ENCODE measurements around the gene UBL4B. TPM values are rescaled to one million over a fixed set of nuclear protein-coding genes. Genes with fewer than 3 reads are reported as not detected.

UBL4B gene
- total RNA-seq, 2 experiments from 2014 or later: not detected

- H3K27ac Mint-ChIP-seq: no peak overlapping the region
- intact Hi-C loops (cut with micrococcal nuclease): no loop called here
- no peak overlapping the region for H3K4me3 Mint-ChIP-seq
- no peaks in the 10 kb centered on the region for H3K9me3 Mint-ChIP-seq
- DNase-seq (no peak), ATAC-seq (no peak)
- peaks cover 18% of the 10 kb centered on the region for H3K27me3 Mint-ChIP-seq
- ChIA-PET POLR2A (interaction anchor here (0.8 to 1.3 kb wide), 3 partner anchors 13 to 40 kb away, joined by 3 to 4 read pairs (median 3); no protein-coding TSS in a partner anchor), CTCF (interaction anchor here (0.6 to 5.9 kb wide), 10 partner anchors 10 to 368 kb away, joined by 3 to 156 read pairs (median 4); no protein-coding TSS in a partner anchor)
- no peak for TF ChIP-seq CTCF (IDR thresholded peaks at IDR 0.05)
- no peaks in the 10 kb centered on the region for H3K36me3 Mint-ChIP-seq (ENCODE audit: low read depth)
- no peaks in the 10 kb centered on the region for H3K4me1 Mint-ChIP-seq (ENCODE audit: low read depth)
These were observed 20.5 kb upstream of the UBL4B start for GRCh38 chr1:110091791-110092190.

- H3K27me3 Mint-ChIP-seq: peaks cover 10% of the 10 kb centered on the region
- intact Hi-C loops (cut with micrococcal nuclease): no loop called here
- DNase-seq: no peak
- TF ChIP-seq CTCF (IDR thresholded peaks at IDR 0.05): no peak
- no peaks in the 10 kb centered on the region for H3K4me1 Mint-ChIP-seq (ENCODE audit: low read depth)
- CTCF ChIA-PET: interaction anchor here (4.0 to 5.9 kb wide), 3 partner anchors 10 to 39 kb away, joined by 26 to 156 read pairs (median 31); no protein-coding TSS in a partner anchor
- H3K4me3 Mint-ChIP-seq: no peak overlapping the region
- H3K9me3 Mint-ChIP-seq: no peaks in the 10 kb centered on the region
- no peak overlapping the region for H3K27ac Mint-ChIP-seq
- no peaks in the 10 kb centered on the region for H3K36me3 Mint-ChIP-seq (ENCODE audit: low read depth)
- no peak for ATAC-seq
- POLR2A ChIA-PET: interaction anchor here (1.2 to 1.3 kb wide), 2 partner anchors 14 to 19 kb away, joined by 3 to 4 read pairs; no protein-coding TSS in a partner anchor
These were observed 19.3 kb upstream of the UBL4B start for GRCh38 chr1:110092991-110093390.

- intact Hi-C loops (cut with micrococcal nuclease): no loop called here
- no peak for DNase-seq
- H3K4me3 Mint-ChIP-seq: no peak overlapping the region
- no peak overlapping the region for H3K27ac Mint-ChIP-seq
- ChIA-PET POLR2A (interaction anchor here (0.5 kb wide), 1 partner anchor 8 kb away, joined by 3 read pairs; no protein-coding TSS in a partner anchor), CTCF (interaction anchor here (1.5 to 1.9 kb wide), 2 partner anchors 11 to 42 kb away, joined by 4 to 5 read pairs; no protein-coding TSS in a partner anchor)
- H3K27me3 Mint-ChIP-seq: peaks cover 8% of the 10 kb centered on the region
- H3K4me1 Mint-ChIP-seq (ENCODE audit: low read depth): no peaks in the 10 kb centered on the region
- no peak for TF ChIP-seq CTCF (IDR thresholded peaks at IDR 0.05)
- H3K9me3 Mint-ChIP-seq: no peaks in the 10 kb centered on the region
- H3K36me3 Mint-ChIP-seq (ENCODE audit: low read depth): no peaks in the 10 kb centered on the region
- ATAC-seq: no peak
These were observed 17.1 kb upstream of the UBL4B start for GRCh38 chr1:110094931-110095654.

DNA sequence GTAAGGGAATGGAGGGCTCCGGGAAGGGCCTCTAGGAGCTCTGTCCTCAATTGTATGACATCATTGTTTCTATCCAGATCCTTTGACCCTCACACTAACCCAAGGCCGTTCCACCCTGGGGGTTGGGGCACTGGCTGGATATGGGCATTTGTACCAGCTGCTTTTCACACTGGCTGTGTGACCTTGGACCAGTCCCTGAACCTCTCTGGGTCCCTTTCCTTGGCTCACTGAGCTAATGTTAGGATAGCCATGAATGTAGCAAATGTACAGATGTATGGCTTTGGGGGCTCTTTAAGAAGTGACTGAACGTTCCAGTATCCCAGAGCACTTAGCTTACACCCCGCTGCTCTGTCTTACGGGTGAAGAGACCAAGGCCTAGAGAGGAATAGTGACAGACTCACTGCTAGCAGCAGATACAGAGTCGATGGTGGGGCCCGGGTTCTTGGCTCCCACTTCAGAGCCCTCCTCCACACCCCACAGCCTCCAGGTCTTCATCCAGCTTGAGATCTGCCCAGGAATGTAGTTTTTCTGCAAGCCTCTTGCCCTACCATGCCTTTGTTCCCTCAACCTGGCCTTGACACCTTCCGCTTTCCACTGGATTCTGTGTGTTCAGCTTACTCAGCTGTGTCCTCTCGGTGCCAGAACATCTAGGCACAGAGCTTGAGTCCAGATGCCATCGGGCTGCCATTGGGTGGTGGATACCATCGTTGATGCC lies 14.6 kb upstream of the UBL4B start:
- CTCF ChIA-PET: interaction anchor here (0.6 to 2.8 kb wide), 5 partner anchors 8 to 52 kb away, joined by 3 to 15 read pairs (median 7); no protein-coding TSS in a partner anchor
- Mint-ChIP-seq H3K27ac (no peak overlapping the region), H3K36me3 (ENCODE audit: low read depth) (no peaks in the 10 kb centered on the region), H3K9me3 (no peaks in the 10 kb centered on the region), H3K4me3 (no peak overlapping the region), H3K27me3 (peaks cover 5% of the 10 kb centered on the region), H3K4me1 (ENCODE audit: low read depth) (no peaks in the 10 kb centered on the region)
- POLR2A ChIA-PET: no interaction called here
- TF ChIP-seq CTCF (IDR thresholded peaks at IDR 0.05): no peak
- intact Hi-C loops (cut with micrococcal nuclease): no loop called here
- ATAC-seq (no peak), DNase-seq (no peak)
